Right lobe of liver (tissue), 6 donors: ENCODE measurements around the gene CD47. TPM values are rescaled to one million over a fixed set of nuclear protein-coding genes. Genes with fewer than 3 reads are reported as not detected.

Experiments
- ATAC-seq, 4 donors: fragments of 200-7000 bp; cut with Tn5 transposase; one replicate each; pipeline ENCODE4 v1.9.1; 2020; ENCODE audit warnings: mild to moderate bottlenecking in 4 of 4, moderate library complexity in 4 of 4
- DNase-seq, 3 donors: peaks; one replicate each; pipeline ENCODE4 v3.0.0-alpha.2; 2020
- H3K27ac ChIP-seq, 3 donors: fragments of 200-600 bp; one replicate each; pipeline ENCODE4 v1.8.0; 2022
- H3K27me3 ChIP-seq, 2 donors: fragments of 200-600 bp; one replicate each; pipeline ENCODE4 v1.8.0; 2022
- H3K36me3 ChIP-seq, 4 donors: fragments of 200-600 bp; sonication (generic) in 1 of 4; one replicate each; pipeline versions ENCODE4 v1.5.1 to v1.8.0; 2017 to 2022; ENCODE audit warnings: control low read depth in 1 of 4
- H3K4me1 ChIP-seq, 4 donors: fragments of 200-600 bp; sonication (generic) in 1 of 4; one replicate each; pipeline versions ENCODE4 v1.5.1 to v1.8.0; 2017 to 2022; ENCODE audit warnings: control low read depth in 1 of 4
- H3K4me3 ChIP-seq, 3 donors: fragments of 200-600 bp; one replicate each; pipeline ENCODE4 v1.8.0; 2022
- H3K9me3 ChIP-seq, 4 donors: fragments of 200-600 bp; sonication (generic) in 1 of 4; one replicate each; pipeline versions ENCODE4 v1.5.1 to v1.8.0; 2017 to 2022; ENCODE audit warnings: control low read depth in 1 of 4
- POLR2A ChIP-seq: fragments of 450-650 bp; IDR thresholded peaks from one replicate; pipeline ENCODE4 v1.6.1; 2017; ENCODE audit warnings: antibody characterized with exemption, mild to moderate bottlenecking
- WGBS: methylation state at CpG from one replicate; pipeline ENCODE4 v1.1.6; 2018; ENCODE audit warnings: low coverage, low lambda C conversion rate; ENCODE audit not compliant: insufficient coverage; ENCODE audit errors: missing lambda C conversion rate; 5-methylcytosine and 5-hydroxymethylcytosine counted together
- intact Hi-C, 2 donors: fragments of 100-400 bp; cut with DNase I; formaldehyde crosslinking; loops; one replicate each; pipeline versions ENCODE4 v1.11.2 to v1.14.1; 2022
- total RNA-seq, 6 experiments: library from RNA; depleted of rRNA in 2 of 6; stranded (reverse); fragments of >200 nt in 2 of 6; fragmentation: NEBNext Ultra II Directional in 3 of 6; extraction: Animal tissue kit (Norgen Biotek cat#: 25700) in 3 of 6; gene quantifications; one replicate each; pipeline versions ENCODE4 v1.1.0 to v1.2.4, GENCODE V29; 2016 to 2023
- TF ChIP-seq, protein P1 (sequence below), 4 donors: fragments of 200-600 bp in 3 of 4; fragments of 450-650 bp in 1 of 4; IDR thresholded peaks; one replicate each; pipeline versions ENCODE4 v1.5.1 to v1.8.0; 2016 to 2022; ENCODE audit warnings: antibody characterized with exemption in 4 of 4, mild to moderate bottlenecking in 2 of 4
- donor health status: DM: no; HTN: yes; CAD: no.
- donor health status: DM: no; HTN: no; CAD: no.
- donor health status: DM: no; HTN: no; CAD: no.
- donor health status: DM: no; HTN: yes; CAD: no.
- donor health status: DM: no; HTN: yes; CAD: no.

CD47 gene
- total RNA-seq, 6 experiments from 2014 or later = 19.5 to 42.3 (median 26.5) TPM

DNA sequence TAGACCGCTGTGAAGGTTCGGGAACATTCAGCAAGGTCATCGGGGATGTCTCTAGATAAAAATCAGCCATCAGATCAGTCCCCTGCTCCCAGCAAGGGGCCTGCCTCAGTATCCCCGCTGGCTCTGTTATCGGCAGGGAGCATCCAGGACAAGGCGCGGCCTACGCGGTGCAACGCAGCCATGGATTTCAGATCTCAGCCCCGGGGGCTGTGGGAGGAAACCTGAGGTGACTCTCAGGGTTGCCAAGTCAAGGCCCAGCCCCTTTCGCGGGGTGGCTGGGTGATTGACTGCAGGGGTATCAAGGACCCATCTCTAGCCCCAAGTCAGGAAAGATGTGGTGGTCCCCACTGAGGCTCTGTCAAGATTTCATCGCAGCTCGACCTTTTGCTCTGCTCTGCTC is 23.1 kb upstream of the CD47 start:
- ATAC-seq (no peak), DNase-seq (no peak)
- Histone ChIP-seq H3K27me3 (no peaks in the 10 kb centered on the region), H3K9me3 (no peaks in the 10 kb centered on the region), H3K27ac (no peak overlapping the region), H3K4me3 (no peak overlapping the region), H3K4me1 (no peaks in the 10 kb centered on the region), H3K36me3 (no peaks in the 10 kb centered on the region)
- intact Hi-C loops = no loop called here
- TF ChIP-seq, protein P1, sequence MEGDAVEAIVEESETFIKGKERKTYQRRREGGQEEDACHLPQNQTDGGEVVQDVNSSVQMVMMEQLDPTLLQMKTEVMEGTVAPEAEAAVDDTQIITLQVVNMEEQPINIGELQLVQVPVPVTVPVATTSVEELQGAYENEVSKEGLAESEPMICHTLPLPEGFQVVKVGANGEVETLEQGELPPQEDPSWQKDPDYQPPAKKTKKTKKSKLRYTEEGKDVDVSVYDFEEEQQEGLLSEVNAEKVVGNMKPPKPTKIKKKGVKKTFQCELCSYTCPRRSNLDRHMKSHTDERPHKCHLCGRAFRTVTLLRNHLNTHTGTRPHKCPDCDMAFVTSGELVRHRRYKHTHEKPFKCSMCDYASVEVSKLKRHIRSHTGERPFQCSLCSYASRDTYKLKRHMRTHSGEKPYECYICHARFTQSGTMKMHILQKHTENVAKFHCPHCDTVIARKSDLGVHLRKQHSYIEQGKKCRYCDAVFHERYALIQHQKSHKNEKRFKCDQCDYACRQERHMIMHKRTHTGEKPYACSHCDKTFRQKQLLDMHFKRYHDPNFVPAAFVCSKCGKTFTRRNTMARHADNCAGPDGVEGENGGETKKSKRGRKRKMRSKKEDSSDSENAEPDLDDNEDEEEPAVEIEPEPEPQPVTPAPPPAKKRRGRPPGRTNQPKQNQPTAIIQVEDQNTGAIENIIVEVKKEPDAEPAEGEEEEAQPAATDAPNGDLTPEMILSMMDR (IDR thresholded peaks at IDR 0.05) = no peak
- WGBS = 90% methylated on average over 5 of the region's 15 CpGs

DNA sequence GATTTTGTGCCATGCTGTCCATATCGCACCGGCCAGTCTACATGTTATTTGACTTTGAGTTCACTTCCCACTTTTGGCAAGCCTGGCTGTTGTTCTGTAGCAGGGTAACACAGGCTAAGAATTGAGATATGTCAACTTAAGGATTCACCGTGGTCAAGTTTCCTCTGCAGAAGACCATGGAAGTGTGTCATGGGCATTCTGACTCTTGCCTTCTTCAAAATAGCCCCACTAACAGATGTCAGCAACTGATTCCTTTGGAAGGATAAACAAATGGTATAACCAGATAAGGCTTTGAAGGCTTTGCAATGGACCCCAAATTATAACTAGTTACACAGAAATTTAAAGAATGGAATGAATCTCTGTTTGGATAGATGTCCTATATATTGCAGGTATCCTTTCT is 20.1 kb upstream of the CD47 start:
- intact Hi-C loops = no loop called here
- Histone ChIP-seq H3K4me3 (no peak overlapping the region), H3K27me3 (no peaks in the 10 kb centered on the region), H3K27ac (no peak overlapping the region), H3K9me3 (no peaks in the 10 kb centered on the region), H3K36me3 (no peaks in the 10 kb centered on the region), H3K4me1 (no peaks in the 10 kb centered on the region)
- ATAC-seq = no peak
- no peak for DNase-seq
- 70% methylated on average over 3 of the region's 3 CpGs for WGBS
- TF ChIP-seq, protein P1 (IDR thresholded peaks at IDR 0.05) = no peak
- no peak for TF ChIP-seq POLR2A

DNA sequence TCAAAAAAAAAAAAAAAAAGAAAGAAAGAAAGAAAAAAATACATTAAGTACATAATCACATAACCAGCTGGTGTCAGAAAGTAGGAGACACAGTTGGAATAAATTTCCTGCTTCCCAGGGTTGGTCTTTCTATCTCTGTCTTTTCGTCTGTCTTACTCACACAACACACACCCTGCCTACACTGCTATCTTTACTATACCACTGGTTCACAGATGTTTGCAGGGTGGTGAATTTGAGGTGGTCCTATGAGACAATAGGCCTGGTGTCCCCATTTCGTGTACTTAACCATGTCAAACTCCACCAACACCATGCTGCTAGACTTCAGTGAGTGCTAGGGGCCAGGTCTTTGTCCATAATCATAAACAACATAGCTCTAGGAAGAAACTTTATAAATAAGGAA is 17.6 kb upstream of the CD47 start:
- WGBS = 88% methylated on average over 1 of the region's 2 CpGs
- intact Hi-C loops = no loop called here
- no peak overlapping the region for H3K4me3 ChIP-seq
- peaks cover 0 to 13% (median 4%) of the 10 kb centered on the region in 4 donors for H3K4me1 ChIP-seq
- TF ChIP-seq POLR2A = no peak
- TF ChIP-seq, protein P1 (IDR thresholded peaks at IDR 0.05) = no peak
- no peaks in the 10 kb centered on the region for H3K9me3 ChIP-seq
- no peak overlapping the region for H3K27ac ChIP-seq
- DNase-seq (no peak), ATAC-seq (no peak)
- no peaks in the 10 kb centered on the region for H3K36me3 ChIP-seq
- H3K27me3 ChIP-seq = no peaks in the 10 kb centered on the region

DNA sequence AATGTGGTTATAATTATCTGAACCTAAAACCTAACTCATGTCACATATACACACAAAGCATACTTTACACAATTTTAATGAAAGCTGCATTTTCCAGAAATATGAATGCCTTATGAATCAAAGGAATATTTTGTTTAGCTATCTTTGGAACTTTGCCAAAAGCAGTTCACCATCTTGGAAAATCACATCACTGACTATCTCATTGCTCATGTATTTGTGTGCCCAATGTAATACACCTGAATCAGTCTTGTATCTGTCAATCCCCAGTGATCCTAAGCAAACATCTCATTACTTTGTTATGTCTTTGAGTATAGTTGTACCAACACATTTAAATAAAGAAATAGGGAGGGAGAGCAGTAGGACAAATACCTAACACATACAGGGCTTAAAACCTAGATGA is 15.6 kb upstream of the CD47 start:
- Histone ChIP-seq H3K4me1 (peaks cover 0 to 20% (median 7%) of the 10 kb centered on the region in 4 donors), H3K27me3 (no peaks in the 10 kb centered on the region), H3K36me3 (no peaks in the 10 kb centered on the region), H3K9me3 (no peaks in the 10 kb centered on the region), H3K4me3 (no peak overlapping the region), H3K27ac (no peak overlapping the region)
- DNase-seq (no peak), ATAC-seq (no peak)
- TF ChIP-seq, protein P1 (IDR thresholded peaks at IDR 0.05) = no peak
- TF ChIP-seq POLR2A = no peak
- intact Hi-C loops = no loop called here

DNA sequence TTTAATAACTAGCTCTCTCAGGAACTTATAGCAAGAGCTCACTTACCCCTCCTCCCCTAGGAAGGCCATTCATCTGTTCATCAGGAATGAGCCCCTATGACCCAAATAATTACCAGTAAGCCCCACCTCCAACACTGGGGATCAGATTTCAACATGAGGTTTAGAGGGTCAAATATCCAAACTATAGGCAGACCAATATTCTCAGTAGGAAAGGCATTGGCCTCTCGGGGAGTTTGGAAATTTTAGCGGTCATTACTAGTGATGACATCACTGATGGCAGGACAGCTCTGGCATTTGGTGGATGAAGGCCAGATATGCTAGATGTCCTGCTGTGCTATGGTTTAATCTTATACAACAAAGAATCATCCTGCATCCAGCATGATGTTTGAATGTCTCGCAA is 15.2 kb upstream of the CD47 start:
- ATAC-seq (no peak), DNase-seq (no peak)
- Histone ChIP-seq H3K27me3 (no peaks in the 10 kb centered on the region), H3K9me3 (no peaks in the 10 kb centered on the region), H3K4me3 (no peak overlapping the region), H3K36me3 (no peaks in the 10 kb centered on the region), H3K4me1 (peaks cover 0 to 20% (median 7%) of the 10 kb centered on the region in 4 donors), H3K27ac (no peak overlapping the region)
- intact Hi-C loops = no loop called here
- TF ChIP-seq, protein P1 (IDR thresholded peaks at IDR 0.05) = no peak
- TF ChIP-seq POLR2A = no peak
- 76% methylated on average over 3 of the region's 3 CpGs for WGBS
